HEK293 (cell line): Measurements from ENCODE around the gene COPZ1.

Source experiments
- GFI1B ChIP-seq: fragments of 450-650 bp; formaldehyde crosslinking; IDR thresholded peaks from 2 replicates; pipeline ENCODE4 v1.5.1; 2016; ENCODE audit warnings: missing biosample characterization, missing genetic modification characterization
- GLIS2 ChIP-seq: fragments of 450-650 bp; formaldehyde crosslinking; IDR thresholded peaks from 2 replicates; pipeline ENCODE4 v1.5.1; 2016; ENCODE audit warnings: missing biosample characterization, missing genetic modification characterization
- HIC1 ChIP-seq: fragments of 450-650 bp; formaldehyde crosslinking; IDR thresholded peaks from 2 replicates; pipeline ENCODE4 v1.5.1; 2016; ENCODE audit warnings: missing biosample characterization, missing genetic modification characterization
- IKZF3 ChIP-seq: fragments of 450-650 bp; IDR thresholded peaks from 2 replicates; pipeline ENCODE4 v1.5.0; 2018; ENCODE audit warnings: missing biosample characterization, mild to moderate bottlenecking, missing genetic modification characterization, moderate library complexity
- KLF1 ChIP-seq: fragments of 450-650 bp; formaldehyde crosslinking; IDR thresholded peaks from 2 replicates; pipeline ENCODE4 v1.5.1; 2016; ENCODE audit warnings: missing biosample characterization, missing genetic modification characterization
- KLF16 ChIP-seq: fragments of 450-650 bp; formaldehyde crosslinking; IDR thresholded peaks from 2 replicates; pipeline ENCODE4 v1.5.1; 2017; ENCODE audit warnings: missing biosample characterization, missing genetic modification characterization
- KLF17 ChIP-seq: fragments of 450-650 bp; formaldehyde crosslinking; IDR thresholded peaks from 2 replicates; pipeline ENCODE4 v1.5.1; 2016; ENCODE audit warnings: missing biosample characterization, missing genetic modification characterization
- KLF9 ChIP-seq: fragments of 450-650 bp; formaldehyde crosslinking; IDR thresholded peaks from 2 replicates; pipeline ENCODE4 v1.5.1; 2016; ENCODE audit warnings: missing biosample characterization, missing genetic modification characterization, low read depth
- MEIS1 ChIP-seq: sonication (generic); formaldehyde crosslinking; IDR thresholded peaks from 2 replicates; pipeline ENCODE4 v1.8.1; 2022; ENCODE audit warnings: missing genetic modification reagents, mild to moderate bottlenecking, borderline replicate concordance
- OVOL3 ChIP-seq: fragments of 450-650 bp; formaldehyde crosslinking; IDR thresholded peaks from 2 replicates; pipeline ENCODE4 v1.5.1; 2016; ENCODE audit warnings: missing biosample characterization, missing genetic modification characterization
- RBAK ChIP-seq: fragments of 450-650 bp; formaldehyde crosslinking; IDR thresholded peaks from 2 replicates; pipeline ENCODE4 v1.5.1; 2016; ENCODE audit warnings: missing biosample characterization, missing genetic modification characterization
- SCRT2 ChIP-seq: fragments of 450-650 bp; formaldehyde crosslinking; IDR thresholded peaks from 2 replicates; pipeline ENCODE4 v1.5.1; 2016; ENCODE audit warnings: missing biosample characterization, missing genetic modification characterization
- SP2 ChIP-seq: fragments of 450-650 bp; formaldehyde crosslinking; IDR thresholded peaks from 2 replicates; pipeline ENCODE4 v1.5.1; 2016; ENCODE audit warnings: missing biosample characterization, missing genetic modification characterization
- SP3 ChIP-seq: fragments of 450-650 bp; formaldehyde crosslinking; IDR thresholded peaks from 2 replicates; pipeline ENCODE4 v1.5.1; 2016; ENCODE audit warnings: missing biosample characterization, missing genetic modification characterization
- ZBTB21 ChIP-seq: fragments of 450-650 bp; formaldehyde crosslinking; IDR thresholded peaks from 2 replicates; pipeline ENCODE4 v1.5.1; 2017; ENCODE audit warnings: missing biosample characterization, missing genetic modification characterization
- ZBTB7A ChIP-seq: fragments of 450-650 bp; formaldehyde crosslinking; IDR thresholded peaks from 2 replicates; pipeline ENCODE4 v1.5.1; 2016; ENCODE audit warnings: low read depth, missing biosample characterization, missing genetic modification characterization
- ZBTB8A ChIP-seq: fragments of 450-650 bp; formaldehyde crosslinking; IDR thresholded peaks from 2 replicates; pipeline ENCODE4 v1.5.1; 2016; ENCODE audit warnings: missing biosample characterization, missing genetic modification characterization
- ZNF133 ChIP-seq: fragments of 450-650 bp; formaldehyde crosslinking; IDR thresholded peaks from 2 replicates; pipeline ENCODE4 v1.5.1; 2016; ENCODE audit warnings: missing biosample characterization, missing genetic modification characterization
- ZNF140 ChIP-seq: fragments of 450-650 bp; formaldehyde crosslinking; IDR thresholded peaks from 2 replicates; pipeline ENCODE4 v1.5.1; 2016; ENCODE audit warnings: missing biosample characterization, missing genetic modification characterization
- ZNF155 ChIP-seq: fragments of 450-650 bp; formaldehyde crosslinking; IDR thresholded peaks from 2 replicates; pipeline ENCODE4 v1.5.1; 2016; ENCODE audit warnings: missing biosample characterization, missing genetic modification characterization
- ZNF175 ChIP-seq: fragments of 450-650 bp; formaldehyde crosslinking; IDR thresholded peaks from 2 replicates; pipeline ENCODE4 v1.5.1; 2016; ENCODE audit warnings: missing biosample characterization, missing genetic modification characterization
- ZNF18 ChIP-seq: fragments of 450-650 bp; formaldehyde crosslinking; IDR thresholded peaks from 2 replicates; pipeline ENCODE4 v1.5.1; 2016; ENCODE audit warnings: missing biosample characterization, missing genetic modification characterization
- ZNF214 ChIP-seq: fragments of 450-650 bp; formaldehyde crosslinking; IDR thresholded peaks from 2 replicates; pipeline ENCODE4 v1.5.1; 2017; ENCODE audit warnings: missing biosample characterization, mild to moderate bottlenecking, missing genetic modification characterization, borderline replicate concordance
- ZNF23 ChIP-seq: fragments of 450-650 bp; formaldehyde crosslinking; IDR thresholded peaks from 2 replicates; pipeline ENCODE4 v1.5.1; 2016; ENCODE audit warnings: missing biosample characterization, missing genetic modification characterization, borderline replicate concordance
- ZNF248 ChIP-seq: fragments of 450-650 bp; formaldehyde crosslinking; IDR thresholded peaks from 2 replicates; pipeline ENCODE4 v1.5.1; 2017; ENCODE audit warnings: missing biosample characterization, missing genetic modification characterization
- ZNF302 ChIP-seq: fragments of 450-650 bp; formaldehyde crosslinking; IDR thresholded peaks from 2 replicates; pipeline ENCODE4 v1.5.1; 2016; ENCODE audit warnings: missing biosample characterization, missing genetic modification characterization, low read depth
- ZNF311 ChIP-seq: fragments of 450-650 bp; formaldehyde crosslinking; IDR thresholded peaks from 2 replicates; pipeline ENCODE4 v1.5.1; 2017; ENCODE audit warnings: missing biosample characterization, missing genetic modification characterization, borderline replicate concordance
- ZNF341 ChIP-seq: fragments of 450-650 bp; formaldehyde crosslinking; IDR thresholded peaks from 2 replicates; pipeline ENCODE4; 2016; ENCODE audit warnings: low read depth, missing biosample characterization, missing genetic modification characterization
- ZNF350 ChIP-seq: fragments of 450-650 bp; formaldehyde crosslinking; IDR thresholded peaks from 2 replicates; pipeline ENCODE4 v1.5.0; 2017; ENCODE audit warnings: missing biosample characterization, mild to moderate bottlenecking, missing genetic modification characterization
- ZNF366 ChIP-seq: fragments of 450-650 bp; formaldehyde crosslinking; conservative IDR thresholded peaks from 2 replicates; pipeline ENCODE4 v1.5.1; 2016; ENCODE audit warnings: missing biosample characterization, missing genetic modification characterization
- ZNF426 ChIP-seq: fragments of 450-650 bp; formaldehyde crosslinking; IDR thresholded peaks from 2 replicates; pipeline ENCODE4 v1.5.1; 2017; ENCODE audit warnings: missing biosample characterization, missing genetic modification characterization, mild to moderate bottlenecking, inconsistent platforms, moderate library complexity
- ZNF473 ChIP-seq: fragments of 450-650 bp; formaldehyde crosslinking; IDR thresholded peaks from 2 replicates; pipeline ENCODE4 v1.5.1; 2017; ENCODE audit warnings: missing biosample characterization, missing genetic modification characterization
- ZNF48 ChIP-seq: fragments of 450-650 bp; formaldehyde crosslinking; IDR thresholded peaks from 2 replicates; pipeline ENCODE4 v1.5.1; 2016; ENCODE audit warnings: missing biosample characterization, missing genetic modification characterization
- ZNF555 ChIP-seq: fragments of 450-650 bp; formaldehyde crosslinking; conservative IDR thresholded peaks from 2 replicates; pipeline ENCODE4 v1.5.1; 2017; ENCODE audit warnings: missing biosample characterization, mild to moderate bottlenecking, missing genetic modification characterization, inconsistent platforms
- ZNF596 ChIP-seq: fragments of 450-650 bp; IDR thresholded peaks from 2 replicates; pipeline ENCODE4 v1.5.0; 2018; ENCODE audit warnings: missing biosample characterization, mild to moderate bottlenecking, missing genetic modification characterization, moderate library complexity
- ZNF658 ChIP-seq: fragments of 450-650 bp; formaldehyde crosslinking; IDR thresholded peaks from 2 replicates; pipeline ENCODE4; 2016; ENCODE audit warnings: missing biosample characterization, missing genetic modification characterization
- ZNF701 ChIP-seq: fragments of 450-650 bp; formaldehyde crosslinking; IDR thresholded peaks from 2 replicates; pipeline ENCODE4 v1.5.1; 2016; ENCODE audit warnings: missing biosample characterization, missing genetic modification characterization
- ZNF768 ChIP-seq: fragments of 450-650 bp; formaldehyde crosslinking; IDR thresholded peaks from 2 replicates; pipeline ENCODE4 v1.5.1; 2018; ENCODE audit warnings: missing biosample characterization, mild to moderate bottlenecking, missing genetic modification characterization
- ZNF777 ChIP-seq: fragments of 450-650 bp; formaldehyde crosslinking; IDR thresholded peaks from 2 replicates; pipeline ENCODE4 v1.5.1; 2017; ENCODE audit warnings: missing biosample characterization, missing genetic modification characterization, borderline replicate concordance

Gene COPZ1

GRCh38 chr12:54379398-54380201, 54.7 kb downstream of the COPZ1 start (continued):
- TF ChIP-seq KLF17 (tag by site-specific recombination) (no peak), KLF1 (no peak), ZNF473 (tag by site-specific recombination) (no peak), GFI1B (no peak), ZNF426 (tag by site-specific recombination) (no peak), ZNF341 (no peak), ZNF658 (tag by site-specific recombination) (no peak), ZNF777 (tag by site-specific recombination) (no peak), ZNF302 (tag by site-specific recombination) (no peak), ZBTB7A (tag by site-specific recombination) (0 out of 2 replicates have a peak, but pooled peaks have one; percentile 9), ZNF555 (tag by site-specific recombination) (no peak), ZBTB21 (tag by site-specific recombination) (no peak), ZNF18 (tag by site-specific recombination) (no peak), ZNF311 (no peak), ZNF140 (no peak), MEIS1 (CRISPR knock-in tag) (no peak), ZNF366 (peak; percentile 81), ZNF701 (no peak), HIC1 (tag by site-specific recombination) (peak; percentile 58; the same call in 1 of the 2 replicates), ZNF155 (no peak), ZNF23 (no peak), ZNF175 (tag by site-specific recombination) (no peak), RBAK (tag by site-specific recombination) (no peak), SCRT2 (tag by site-specific recombination) (peak; percentile 28; the same call in 1 of the 2 replicates), ZNF48 (tag by site-specific recombination) (no peak), IKZF3 (tag by site-specific recombination) (peak; percentile 89), ZNF350 (tag by site-specific recombination) (no peak), SP3 (tag by site-specific recombination) (peak; percentile 45; the same call in 1 of the 2 replicates), GLIS2 (peak; percentile 46), ZBTB8A (tag by site-specific recombination) (peak; percentile 50; the same call in 1 of the 2 replicates), ZNF248 (no peak), ZNF768 (no peak), KLF16 (peak; percentile 34; the same call in 1 of the 2 replicates), SP2 (tag by site-specific recombination) (no peak), ZNF133 (tag by site-specific recombination) (no peak), KLF9 (tag by site-specific recombination) (no peak; the same call in none of the 2 replicates), OVOL3 (tag by site-specific recombination) (no peak), ZNF214 (no peak), ZNF596 (tag by site-specific recombination) (0 out of 2 replicates have a peak, but pooled peaks have one; percentile 18)
